A673 (cell line): ENCODE measurements around the gene ENO1.

Experiments
- EZH2 ChIP-seq: fragments of 200-600 bp; sonication (generic); IDR thresholded peaks from 2 replicates; pipeline ENCODE4 v1.6.1; 2017; ENCODE audit warnings: borderline replicate concordance, low read depth, mild to moderate bottlenecking, mixed read lengths, antibody characterized with exemption, low read length; ENCODE audit not compliant: poor library complexity, severe bottlenecking
- TF ChIP-seq, protein P1 (sequence below): fragments of 300-800, 200-600 bp; sonication (generic); conservative IDR thresholded peaks from 2 replicates; pipeline ENCODE4 v1.5.1; 2017; ENCODE audit warnings: low read depth, mild to moderate bottlenecking, antibody characterized with exemption, low read length, moderate library complexity, mixed read lengths

DNA sequence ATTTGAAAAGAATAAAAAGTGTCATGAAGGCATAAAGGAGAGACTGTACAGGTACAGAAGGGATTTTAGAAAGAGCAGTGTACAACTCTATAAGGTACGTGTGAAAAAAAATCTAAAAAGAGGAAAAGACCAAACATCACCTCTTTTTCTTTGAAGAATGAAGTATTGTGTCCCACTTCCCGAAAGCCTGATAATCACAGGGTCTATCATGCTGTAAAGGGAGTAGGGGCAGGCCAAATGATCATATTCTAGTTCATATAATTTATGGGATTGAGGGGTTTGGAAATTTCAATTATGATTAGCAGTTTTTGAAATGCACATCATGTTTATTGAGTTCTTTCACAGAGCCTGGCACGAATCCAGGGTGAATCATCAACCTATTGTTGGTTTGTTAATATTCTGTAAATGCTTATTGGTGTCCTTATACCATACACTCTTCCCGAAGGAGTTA lies 60.1 kb downstream of the ENO1 start:
- TF ChIP-seq, protein P1, sequence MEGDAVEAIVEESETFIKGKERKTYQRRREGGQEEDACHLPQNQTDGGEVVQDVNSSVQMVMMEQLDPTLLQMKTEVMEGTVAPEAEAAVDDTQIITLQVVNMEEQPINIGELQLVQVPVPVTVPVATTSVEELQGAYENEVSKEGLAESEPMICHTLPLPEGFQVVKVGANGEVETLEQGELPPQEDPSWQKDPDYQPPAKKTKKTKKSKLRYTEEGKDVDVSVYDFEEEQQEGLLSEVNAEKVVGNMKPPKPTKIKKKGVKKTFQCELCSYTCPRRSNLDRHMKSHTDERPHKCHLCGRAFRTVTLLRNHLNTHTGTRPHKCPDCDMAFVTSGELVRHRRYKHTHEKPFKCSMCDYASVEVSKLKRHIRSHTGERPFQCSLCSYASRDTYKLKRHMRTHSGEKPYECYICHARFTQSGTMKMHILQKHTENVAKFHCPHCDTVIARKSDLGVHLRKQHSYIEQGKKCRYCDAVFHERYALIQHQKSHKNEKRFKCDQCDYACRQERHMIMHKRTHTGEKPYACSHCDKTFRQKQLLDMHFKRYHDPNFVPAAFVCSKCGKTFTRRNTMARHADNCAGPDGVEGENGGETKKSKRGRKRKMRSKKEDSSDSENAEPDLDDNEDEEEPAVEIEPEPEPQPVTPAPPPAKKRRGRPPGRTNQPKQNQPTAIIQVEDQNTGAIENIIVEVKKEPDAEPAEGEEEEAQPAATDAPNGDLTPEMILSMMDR, result no peak
- TF ChIP-seq EZH2, result no peak
